ENCODE results near the gene LRRC26.

- TF ChIP-seq CTCF (IDR thresholded peaks at IDR 0.05) (no peak), POLR2A (IDR thresholded peaks at IDR 0.05) (no peak)
Observed at GRCh38 chr9:137192859-137193258, 23.0 kb upstream of the LRRC26 start.
